Inflammatory macrophage treated with lipopolysaccharide for 4 hours (primary cell): ENCODE results near the gene SETD3.
"Not testable (repeated sequence)": the region's sequence is repeated elsewhere in the genome, so short reads cannot be mapped to it uniquely, and the experiment has no call there.

Source experiments
- DNase-seq: peaks from one replicate; pipeline ENCODE4 v3.0.0-alpha.2; 2020

The SETD3 gene

DNA sequence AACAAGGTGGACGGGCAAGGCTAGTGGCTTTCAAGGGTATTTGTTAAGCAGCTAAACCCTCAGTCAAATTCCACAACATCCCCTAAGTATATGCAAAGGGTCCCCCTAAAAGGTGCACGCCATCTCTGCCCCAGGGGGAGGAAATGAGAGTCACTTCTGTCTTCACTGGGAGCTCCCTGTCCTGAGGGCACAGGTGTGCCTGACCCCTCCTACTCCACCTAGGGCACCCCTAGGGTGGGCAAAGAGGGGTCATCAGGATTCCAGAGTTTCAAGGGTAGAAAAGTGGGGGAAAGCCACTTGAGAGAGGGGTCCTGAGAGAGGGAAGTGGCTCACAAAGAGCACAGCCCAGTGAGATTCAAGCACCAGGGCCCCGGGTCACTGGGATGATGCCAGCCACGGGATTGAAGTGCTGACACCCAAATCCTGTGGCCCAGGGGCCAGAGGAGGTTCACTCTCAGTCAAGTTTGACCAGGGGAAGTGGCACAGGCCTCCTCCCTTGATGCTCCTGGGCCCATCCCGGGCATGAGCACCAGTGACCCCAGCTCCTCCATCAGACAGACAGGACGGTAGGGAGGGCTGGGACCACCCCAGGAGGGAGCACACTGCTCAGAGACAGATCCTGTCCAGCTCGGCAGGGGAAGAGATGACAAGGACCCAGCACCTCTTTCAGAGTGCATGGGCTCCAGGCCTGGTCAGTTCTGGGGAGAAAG lies 126.3 kb downstream of the SETD3 start:
- no peak for DNase-seq

DNA sequence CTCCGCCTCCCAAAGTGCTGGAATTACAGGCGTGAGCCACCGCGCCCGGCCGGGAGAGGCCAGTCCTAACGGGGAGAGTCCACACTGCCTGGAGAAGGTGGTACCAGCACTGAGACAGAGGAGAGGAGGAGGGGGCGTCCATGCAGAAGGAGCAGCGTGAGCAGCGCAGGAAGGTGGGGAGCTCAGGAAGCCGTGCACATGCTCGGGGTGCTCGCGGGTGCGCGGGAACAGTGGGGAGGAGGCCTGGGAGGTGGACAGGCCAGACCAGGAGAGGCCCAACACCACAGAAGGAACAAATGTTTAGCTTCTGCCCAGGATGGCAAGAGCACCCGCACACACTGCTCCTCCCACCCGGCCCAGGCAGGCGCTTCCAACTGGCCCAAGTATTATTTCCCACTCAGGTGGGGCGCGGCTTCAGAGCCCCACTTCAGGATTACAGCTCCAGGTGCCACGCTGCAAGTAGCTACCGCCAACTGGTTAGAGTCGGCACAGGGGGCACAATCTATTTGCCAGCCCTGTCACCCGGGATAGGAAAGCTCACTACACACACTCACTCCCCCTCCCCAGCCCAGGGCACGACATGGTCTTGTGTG lies 127.9 kb downstream of the SETD3 start:
- DNase-seq, result no peak

DNA sequence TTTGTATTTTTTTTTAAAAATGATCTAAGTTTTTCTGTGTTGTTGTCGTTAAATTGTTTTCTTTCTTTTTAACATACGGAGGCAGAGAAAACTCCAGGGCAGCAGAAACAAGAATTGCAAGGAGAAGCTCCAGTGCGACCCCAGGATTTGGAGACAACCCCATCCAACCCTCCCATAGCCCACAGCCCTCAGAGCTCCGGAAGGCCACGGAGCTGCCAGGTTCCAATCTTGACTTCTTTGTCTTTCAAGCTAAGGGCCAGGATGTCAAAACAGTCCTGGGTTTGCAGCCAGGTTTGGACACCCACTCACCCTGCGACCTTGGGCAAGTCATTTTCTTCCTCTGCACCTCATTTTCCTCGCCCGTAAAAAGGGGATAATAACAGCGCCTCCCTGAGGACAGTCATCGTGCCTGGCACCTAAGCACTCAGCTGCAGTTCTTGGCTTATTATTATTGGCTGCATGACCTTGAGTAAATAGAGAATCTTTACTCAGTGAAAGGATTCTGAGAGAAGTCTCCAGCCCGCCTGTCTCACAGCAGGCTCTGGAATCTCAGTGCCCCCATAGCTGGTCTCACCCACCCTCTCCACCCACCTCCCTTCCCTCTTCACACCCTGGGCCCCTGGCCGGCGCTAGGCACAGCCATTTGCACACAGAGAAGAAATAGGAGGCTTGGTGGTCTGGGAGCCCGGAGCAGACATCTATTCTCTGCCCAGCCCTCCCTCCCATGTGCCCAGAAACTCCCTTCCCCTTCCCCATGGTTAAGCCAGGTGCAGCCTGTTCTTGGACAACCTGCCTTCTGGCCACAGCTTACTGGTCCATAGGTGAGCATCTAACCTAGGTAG lies 129.3 kb downstream of the SETD3 start:
- DNase-seq, result no peak

DNA sequence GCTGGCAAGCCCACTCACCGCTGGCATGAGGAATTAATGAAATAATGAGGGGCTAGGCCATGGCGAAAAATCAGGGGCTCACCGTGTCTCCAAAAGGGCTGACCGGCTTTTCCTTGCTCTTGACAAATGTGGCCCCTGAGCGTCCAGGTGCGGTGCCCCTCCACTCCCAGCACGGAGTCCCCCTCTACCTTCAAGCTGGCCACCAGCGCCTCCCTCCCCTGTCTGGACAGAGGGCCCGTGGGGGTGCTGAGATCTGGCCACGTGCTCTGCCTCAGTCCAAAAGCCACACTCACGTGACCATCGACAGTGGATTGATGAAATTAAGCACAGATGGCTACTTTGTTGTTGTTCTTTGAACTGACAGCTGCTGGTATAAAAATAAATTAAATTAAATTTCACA lies 129.9 kb downstream of the SETD3 start:
- DNase-seq, result no peak

DNA sequence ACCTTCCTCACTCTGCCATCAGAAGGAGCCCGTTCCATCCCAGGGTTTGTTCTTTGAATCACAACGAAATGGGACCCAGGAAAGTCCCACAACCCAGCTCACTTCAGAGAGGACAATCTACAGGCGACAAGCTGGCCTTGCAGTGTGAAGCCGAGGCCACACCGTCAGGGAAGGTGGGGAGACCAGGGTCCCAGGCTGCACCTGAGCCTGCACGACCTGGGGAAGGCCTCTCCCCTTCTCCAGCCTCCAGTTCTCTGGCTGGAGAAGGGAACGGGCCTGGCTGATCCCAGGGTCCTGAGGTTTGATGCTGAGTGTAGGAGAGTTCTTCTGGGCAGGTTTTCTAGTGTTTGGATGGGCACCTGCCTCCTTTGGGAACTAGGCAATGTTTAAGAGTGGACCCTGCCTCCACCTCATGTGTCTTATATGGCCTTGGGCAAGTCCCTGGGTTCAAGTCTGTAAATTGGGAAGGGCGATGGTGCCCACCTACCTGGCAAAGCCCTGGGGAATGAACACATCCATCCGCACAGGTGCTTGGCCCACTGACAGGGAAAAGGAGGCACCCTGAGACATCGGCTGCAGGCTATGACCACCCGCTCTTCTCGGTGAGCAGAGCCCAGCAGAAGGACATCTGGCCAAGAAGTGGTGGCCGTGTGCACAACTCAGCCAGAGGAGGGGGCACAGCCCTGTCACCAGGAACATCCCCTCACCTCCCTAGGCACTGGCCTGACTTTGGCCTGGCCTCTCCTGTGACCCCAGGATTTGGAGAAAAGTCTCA lies 130.8 kb downstream of the SETD3 start:
- DNase-seq, result no peak

DNA sequence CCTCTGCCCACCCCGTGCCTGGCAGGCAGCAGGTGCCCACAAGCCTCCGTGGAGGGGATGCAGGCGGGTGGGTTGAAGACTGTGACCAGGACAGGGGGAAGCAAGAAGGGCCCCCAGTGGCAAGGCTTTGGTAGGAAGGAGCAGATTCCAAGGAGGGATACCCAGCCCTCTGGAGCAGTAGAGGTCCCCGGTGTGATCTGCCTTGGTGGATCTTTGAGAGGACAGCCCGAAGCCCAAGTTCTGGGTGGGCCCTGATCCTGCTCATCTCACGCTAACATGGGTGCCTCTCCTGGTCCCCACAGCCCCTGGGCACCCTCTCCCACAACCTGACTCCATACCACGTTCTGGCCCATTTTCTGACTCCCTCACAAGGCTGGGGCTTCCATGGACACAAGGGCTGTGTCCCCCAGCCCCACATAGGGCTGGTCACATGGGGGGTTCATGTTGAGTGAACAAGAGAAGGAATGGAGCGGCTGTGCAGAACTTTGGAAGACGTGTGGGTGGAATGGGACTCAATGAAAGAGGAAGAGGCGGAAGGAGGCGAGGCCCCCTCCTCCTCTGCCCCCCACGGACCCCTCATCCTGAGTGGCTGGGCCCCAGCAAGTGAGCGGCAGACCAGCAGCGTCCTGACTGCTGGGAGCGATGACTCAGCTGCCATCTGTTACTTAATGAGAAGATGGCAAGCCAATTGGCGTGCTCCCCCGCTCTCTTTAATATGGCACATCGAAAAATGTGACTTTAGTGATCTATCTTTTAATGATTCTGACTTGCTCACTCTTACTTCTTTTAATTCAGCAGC lies 131.6 kb downstream of the SETD3 start:
- DNase-seq, result no peak

DNA sequence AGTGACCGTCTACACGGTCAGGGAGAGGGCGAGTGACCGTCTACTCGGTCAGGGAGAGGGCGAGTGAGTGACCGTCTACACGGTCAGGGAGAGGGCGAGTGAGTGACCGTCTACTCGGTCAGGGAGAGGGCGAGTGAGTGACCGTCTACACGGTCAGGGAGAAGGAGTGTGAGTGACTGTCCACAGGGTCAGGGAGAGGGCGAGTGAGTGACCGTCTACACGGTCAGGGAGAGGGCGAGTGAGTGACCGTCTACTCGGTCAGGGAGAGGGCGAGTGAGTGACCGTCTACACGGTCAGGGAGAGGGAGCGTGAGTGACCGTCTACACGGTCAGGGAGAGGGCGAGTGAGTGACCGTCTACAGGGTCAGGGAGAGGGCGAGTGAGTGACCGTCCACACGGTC lies 132.4 kb downstream of the SETD3 start:
- DNase-seq, result not testable (repeated sequence)
